OCI-LY3 (cell line): ENCODE results near the gene FITM2.

Experiments used
- EZH2phosphoT487 ChIP-seq: fragments of 200-600 bp; shearing (Covaris generic); IDR thresholded peaks from 2 replicates; pipeline ENCODE4 v1.6.1; 2018; ENCODE audit warnings: antibody characterized with exemption, mixed run types, low read depth
- TF ChIP-seq, protein P1 (sequence below): fragments of 200-600, 300-600 bp; sonication (generic); IDR thresholded peaks from 2 replicates; pipeline ENCODE4 v1.5.1; 2014; ENCODE audit warnings: antibody characterized with exemption, low read length, low read depth

- TF ChIP-seq, protein P1, sequence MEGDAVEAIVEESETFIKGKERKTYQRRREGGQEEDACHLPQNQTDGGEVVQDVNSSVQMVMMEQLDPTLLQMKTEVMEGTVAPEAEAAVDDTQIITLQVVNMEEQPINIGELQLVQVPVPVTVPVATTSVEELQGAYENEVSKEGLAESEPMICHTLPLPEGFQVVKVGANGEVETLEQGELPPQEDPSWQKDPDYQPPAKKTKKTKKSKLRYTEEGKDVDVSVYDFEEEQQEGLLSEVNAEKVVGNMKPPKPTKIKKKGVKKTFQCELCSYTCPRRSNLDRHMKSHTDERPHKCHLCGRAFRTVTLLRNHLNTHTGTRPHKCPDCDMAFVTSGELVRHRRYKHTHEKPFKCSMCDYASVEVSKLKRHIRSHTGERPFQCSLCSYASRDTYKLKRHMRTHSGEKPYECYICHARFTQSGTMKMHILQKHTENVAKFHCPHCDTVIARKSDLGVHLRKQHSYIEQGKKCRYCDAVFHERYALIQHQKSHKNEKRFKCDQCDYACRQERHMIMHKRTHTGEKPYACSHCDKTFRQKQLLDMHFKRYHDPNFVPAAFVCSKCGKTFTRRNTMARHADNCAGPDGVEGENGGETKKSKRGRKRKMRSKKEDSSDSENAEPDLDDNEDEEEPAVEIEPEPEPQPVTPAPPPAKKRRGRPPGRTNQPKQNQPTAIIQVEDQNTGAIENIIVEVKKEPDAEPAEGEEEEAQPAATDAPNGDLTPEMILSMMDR, result no peak
- TF ChIP-seq EZH2phosphoT487, result no peak
Measured at GRCh38 chr20:44348168-44348659, 37.2 kb upstream of the FITM2 start.
